Right atrium auricular region (tissue), 2 donors: ENCODE measurements around the gene ARHGAP26. TPM values are rescaled to one million over a fixed set of nuclear protein-coding genes. Genes with fewer than 3 reads are reported as not detected.
A peak's percentile ranks its signal among the peaks of the same experiment; 100 is the strongest.

Experiments used
- DNase-seq: peaks from one replicate; pipeline ENCODE4 v3.0.0-alpha.2; 2019; ENCODE audit warnings: low spot score
- H3K27ac ChIP-seq, 2 donors: fragments of 200-600 bp; sonication (generic); 1 replicate in 1 of 2; 2 replicates in 1 of 2; pipeline ENCODE4 v1.5.1; 2016 to 2019
- H3K27me3 ChIP-seq, 2 donors: fragments of 200-600 bp; sonication (generic); one replicate each; pipeline versions ENCODE4 v1.5.1 to v1.6.0; 2017 to 2019
- H3K36me3 ChIP-seq: fragments of 200-600 bp; sonication (generic); one replicate; pipeline ENCODE4 v1.5.1; 2016
- H3K4me1 ChIP-seq, 2 donors: fragments of 200-600 bp; sonication (generic); one replicate each; pipeline versions ENCODE4 v1.5.1 to v1.6.0; 2017 to 2019
- H3K4me3 ChIP-seq, 2 donors: fragments of 200-600 bp; sonication (generic); 1 replicate in 1 of 2; 2 replicates in 1 of 2; pipeline ENCODE4 v1.5.1; 2017 to 2019; ENCODE audit warnings: mild to moderate bottlenecking in 1 of 2, moderate library complexity in 1 of 2
- H3K9me3 ChIP-seq, 2 donors: fragments of 200-600 bp; sonication (generic); one replicate each; pipeline ENCODE4 v1.5.1; 2019
- total RNA-seq, 2 donors: library from RNA; depleted of rRNA; stranded (reverse); fragments of >200 nt; gene quantifications; one replicate each; pipeline ENCODE4 v1.1.0, GENCODE V29; 2016
- TF ChIP-seq, protein P1 (sequence below), 2 donors: fragments of 200-600 bp; sonication (generic); IDR thresholded peaks; one replicate each; pipeline ENCODE4 v1.5.1; 2019; ENCODE audit warnings: antibody characterized with exemption in 2 of 2

The ARHGAP26 gene
- total RNA-seq, 2 donors from 2014 or later: 29.8 to 31.6 TPM

DNA sequence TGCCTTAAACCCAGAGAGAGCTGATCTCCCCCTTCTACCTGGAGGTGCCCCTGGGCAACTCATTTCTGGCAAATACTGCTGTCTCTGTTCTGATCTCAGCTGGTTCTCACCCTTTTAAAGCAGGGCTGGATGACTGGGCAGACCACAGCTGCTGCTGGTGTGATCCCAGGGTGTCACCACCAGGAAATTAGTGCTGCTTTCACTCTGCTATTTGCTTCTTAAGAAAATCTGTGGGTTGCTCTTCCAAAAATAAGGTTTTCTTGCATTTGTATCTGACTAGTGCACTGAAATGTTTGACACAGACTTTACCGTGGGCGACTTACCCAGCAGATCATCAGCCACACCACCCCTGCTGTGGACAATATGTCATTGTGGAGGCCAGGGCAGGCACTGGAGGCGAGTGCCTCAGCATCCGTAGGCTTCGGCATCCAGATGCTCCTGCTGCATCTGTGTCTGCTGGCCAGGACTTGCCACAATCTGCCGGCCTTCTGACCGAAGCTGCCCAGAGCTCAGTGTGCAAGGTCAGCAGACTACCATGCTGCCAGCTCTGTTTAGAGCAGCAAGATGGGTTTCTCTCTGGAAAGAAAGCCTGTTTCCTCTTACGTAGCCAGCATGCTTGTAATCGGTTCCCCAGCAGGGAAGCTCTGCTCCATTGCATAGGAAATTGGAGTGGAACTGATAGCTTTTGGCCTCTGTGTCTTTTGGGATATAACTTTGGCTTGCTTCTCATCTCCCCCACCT lies 13.6 kb downstream of the ARHGAP26 start:
- Histone ChIP-seq H3K4me3 (peak overlapping the region in 1 of 2 donors; percentile 8), H3K9me3 (no peaks in the 10 kb centered on the region), H3K27me3 (no peaks in the 10 kb centered on the region), H3K36me3 (no peaks in the 10 kb centered on the region), H3K4me1 (peaks cover 0 to 89% of the 10 kb centered on the region in 2 donors), H3K27ac (peak overlapping the region; percentile 64 to 82)
- TF ChIP-seq, protein P1, sequence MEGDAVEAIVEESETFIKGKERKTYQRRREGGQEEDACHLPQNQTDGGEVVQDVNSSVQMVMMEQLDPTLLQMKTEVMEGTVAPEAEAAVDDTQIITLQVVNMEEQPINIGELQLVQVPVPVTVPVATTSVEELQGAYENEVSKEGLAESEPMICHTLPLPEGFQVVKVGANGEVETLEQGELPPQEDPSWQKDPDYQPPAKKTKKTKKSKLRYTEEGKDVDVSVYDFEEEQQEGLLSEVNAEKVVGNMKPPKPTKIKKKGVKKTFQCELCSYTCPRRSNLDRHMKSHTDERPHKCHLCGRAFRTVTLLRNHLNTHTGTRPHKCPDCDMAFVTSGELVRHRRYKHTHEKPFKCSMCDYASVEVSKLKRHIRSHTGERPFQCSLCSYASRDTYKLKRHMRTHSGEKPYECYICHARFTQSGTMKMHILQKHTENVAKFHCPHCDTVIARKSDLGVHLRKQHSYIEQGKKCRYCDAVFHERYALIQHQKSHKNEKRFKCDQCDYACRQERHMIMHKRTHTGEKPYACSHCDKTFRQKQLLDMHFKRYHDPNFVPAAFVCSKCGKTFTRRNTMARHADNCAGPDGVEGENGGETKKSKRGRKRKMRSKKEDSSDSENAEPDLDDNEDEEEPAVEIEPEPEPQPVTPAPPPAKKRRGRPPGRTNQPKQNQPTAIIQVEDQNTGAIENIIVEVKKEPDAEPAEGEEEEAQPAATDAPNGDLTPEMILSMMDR (IDR thresholded peaks at IDR 0.05): no peak
- no peak for DNase-seq

DNA sequence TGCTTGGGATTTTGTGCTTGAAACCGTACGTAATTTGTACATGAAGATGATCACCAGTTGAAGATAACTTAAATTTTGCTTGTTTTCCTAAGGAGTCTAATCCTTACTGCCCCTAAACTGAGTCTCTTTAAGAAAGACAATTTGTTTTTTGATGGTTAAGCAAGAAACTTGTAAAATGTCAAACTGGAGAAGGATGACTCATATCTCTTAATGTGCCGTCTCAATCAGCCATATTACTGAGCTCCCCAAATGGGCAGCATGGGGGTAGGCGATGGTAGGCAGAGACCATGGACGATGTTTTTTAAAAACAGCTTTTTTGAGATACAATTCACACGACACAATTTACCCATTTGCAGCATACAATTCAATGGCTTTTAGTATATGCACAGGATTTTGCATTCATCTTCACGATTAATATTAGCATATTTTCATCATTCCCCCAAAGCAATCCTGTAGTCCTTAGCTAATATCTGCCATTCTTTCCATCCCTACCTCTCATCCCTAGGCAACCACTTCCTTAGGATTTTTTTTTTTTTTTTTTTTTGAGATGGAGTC lies 14.3 kb downstream of the ARHGAP26 start:
- TF ChIP-seq, protein P1 (IDR thresholded peaks at IDR 0.05): no peak
- Histone ChIP-seq H3K4me3 (no peak overlapping the region), H3K4me1 (peaks cover 0 to 89% of the 10 kb centered on the region in 2 donors), H3K27ac (peak overlapping the region; percentile 64 to 82), H3K27me3 (no peaks in the 10 kb centered on the region), H3K36me3 (no peaks in the 10 kb centered on the region), H3K9me3 (no peaks in the 10 kb centered on the region)
- DNase-seq: no peak

DNA sequence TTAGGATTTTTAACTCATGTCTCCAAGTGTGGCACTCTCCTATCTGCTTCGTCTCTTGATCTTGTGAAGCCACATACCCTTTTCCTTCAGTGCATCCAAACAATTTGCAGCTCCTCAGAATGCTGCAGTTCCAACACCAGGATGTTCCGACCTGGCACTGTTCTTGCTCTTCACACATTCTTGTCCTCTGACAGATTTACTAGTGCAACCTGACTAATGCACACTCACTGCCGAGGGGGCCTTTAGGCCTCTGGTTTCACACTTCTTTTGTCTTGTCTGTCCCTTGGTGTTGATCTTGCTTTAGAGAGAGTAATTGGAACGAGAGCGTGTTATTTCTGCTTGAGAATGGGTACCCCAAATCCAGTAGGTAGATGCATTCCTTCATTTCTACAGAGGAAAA lies 15.0 kb downstream of the ARHGAP26 start:
- DNase-seq: no peak
- H3K36me3 ChIP-seq: no peaks in the 10 kb centered on the region
- H3K27ac ChIP-seq: peak overlapping the region in 1 of 2 donors; percentile 82
- H3K9me3 ChIP-seq: no peaks in the 10 kb centered on the region
- H3K4me1 ChIP-seq: peaks cover 0 to 84% of the 10 kb centered on the region in 2 donors
- no peak overlapping the region for H3K4me3 ChIP-seq
- no peaks in the 10 kb centered on the region for H3K27me3 ChIP-seq
- TF ChIP-seq, protein P1 (IDR thresholded peaks at IDR 0.05): no peak

DNA sequence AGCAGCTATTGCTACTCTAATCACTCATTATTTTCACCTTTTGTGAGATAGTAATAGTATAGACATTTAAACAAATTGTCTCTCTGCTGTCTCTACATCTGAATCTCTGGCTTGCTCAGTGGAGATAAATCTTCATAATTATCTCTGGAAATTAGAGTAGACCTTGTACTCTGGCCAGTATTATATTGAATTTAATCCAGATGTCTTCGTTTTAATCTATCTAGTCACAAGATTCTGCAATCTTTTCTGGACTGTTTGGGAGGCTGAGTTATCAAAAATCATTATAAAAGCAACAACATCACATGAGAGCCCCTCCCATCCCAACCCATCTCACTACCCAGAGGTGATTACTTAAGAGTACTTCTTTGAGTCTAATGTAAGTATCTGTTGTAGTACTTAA lies 19.0 kb downstream of the ARHGAP26 start:
- Histone ChIP-seq H3K27ac (no peak overlapping the region), H3K4me3 (no peak overlapping the region), H3K9me3 (no peaks in the 10 kb centered on the region), H3K36me3 (no peaks in the 10 kb centered on the region), H3K4me1 (peaks cover 0 to 63% of the 10 kb centered on the region in 2 donors), H3K27me3 (no peaks in the 10 kb centered on the region)
- TF ChIP-seq, protein P1 (IDR thresholded peaks at IDR 0.05): no peak
- no peak for DNase-seq

DNA sequence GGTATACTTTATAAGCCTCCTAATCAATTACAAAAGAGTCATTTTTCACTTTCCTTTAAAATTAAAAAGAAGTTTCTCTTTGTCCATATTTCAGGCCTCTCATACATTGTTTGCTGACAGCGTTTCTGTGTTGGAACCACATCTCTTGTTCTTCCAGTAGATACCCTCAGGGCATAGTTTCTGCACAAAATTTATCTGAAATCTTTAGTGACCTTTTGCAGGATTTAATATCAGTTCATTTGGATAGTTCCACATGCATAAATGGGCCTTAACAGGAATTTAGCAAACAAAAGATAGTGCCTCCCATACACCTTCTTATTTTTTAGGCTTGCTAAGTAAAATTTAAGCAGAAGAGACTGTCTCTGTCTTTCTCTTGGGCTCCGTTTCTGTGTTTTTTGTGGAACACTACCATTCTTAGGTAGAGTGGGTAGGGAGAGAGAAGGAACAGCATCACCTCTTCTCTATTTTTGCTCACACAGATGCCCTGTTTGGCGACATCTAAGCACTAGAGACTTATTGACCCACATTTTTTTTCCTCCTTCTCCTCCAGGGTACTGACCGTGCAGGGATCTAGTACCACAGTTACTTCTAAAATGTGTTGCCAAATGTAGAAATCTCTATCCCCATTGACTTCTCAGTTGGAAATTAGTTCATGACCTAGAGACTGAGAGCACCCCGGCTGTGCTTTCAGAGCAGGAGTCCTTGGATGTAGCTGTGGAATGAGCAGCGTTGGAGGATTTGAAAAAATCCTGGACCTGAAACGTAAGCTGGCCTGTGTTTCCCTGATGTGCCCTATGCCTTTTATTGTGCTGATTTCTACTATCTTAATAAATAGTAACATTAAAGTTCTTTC lies 22.1 kb downstream of the ARHGAP26 start:
- H3K4me1 ChIP-seq: peaks cover 0 to 61% of the 10 kb centered on the region in 2 donors
- no peak for DNase-seq
- H3K27ac ChIP-seq: no peak overlapping the region
- TF ChIP-seq, protein P1 (IDR thresholded peaks at IDR 0.05): no peak
- no peak overlapping the region for H3K4me3 ChIP-seq
- H3K9me3 ChIP-seq: no peaks in the 10 kb centered on the region
- H3K27me3 ChIP-seq: no peaks in the 10 kb centered on the region
- no peaks in the 10 kb centered on the region for H3K36me3 ChIP-seq
